ENCODE data around the gene FBXO4.
"Not testable (repeated sequence)": the region's sequence is repeated elsewhere in the genome, so short reads cannot be mapped to it uniquely, and the experiment has no call there.

FBXO4 gene

DNA sequence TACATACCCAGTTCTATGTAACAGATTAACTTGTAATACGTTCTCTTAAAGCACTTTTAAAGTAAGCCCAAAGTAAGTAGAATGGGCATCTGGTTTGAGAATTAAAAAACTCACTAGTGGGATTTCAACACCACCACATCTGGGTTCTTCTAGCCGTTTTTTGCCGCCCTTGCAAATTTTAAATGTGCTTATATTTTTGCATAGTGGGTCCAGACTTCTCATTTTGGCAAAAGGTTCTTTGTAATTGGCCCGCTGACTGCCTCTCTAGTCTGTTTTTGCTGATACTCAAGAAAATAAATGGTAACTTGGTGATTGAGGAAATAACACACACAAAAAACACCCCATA, 582 bp upstream of the FBXO4 start:
- no peak for DNase-seq

DNA sequence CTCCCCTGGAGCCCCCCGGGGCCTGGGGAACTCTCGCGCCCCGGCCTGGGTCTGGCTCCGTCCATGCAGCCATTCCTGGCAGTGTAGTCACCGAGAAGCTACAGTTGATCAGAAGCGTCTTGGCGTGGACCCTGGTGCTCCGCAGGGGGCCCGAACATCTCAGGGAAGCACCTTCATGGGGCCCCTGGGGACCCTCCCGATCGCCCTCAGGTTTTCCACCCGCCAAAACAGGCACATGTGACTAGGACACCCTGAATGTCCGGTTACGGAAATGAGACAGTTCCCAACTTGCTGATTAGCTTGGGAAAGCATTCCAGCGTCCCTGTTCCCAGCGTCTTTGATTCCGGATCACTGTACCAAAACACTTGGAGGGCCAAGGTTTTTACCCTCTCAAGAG, 472 bp downstream of the FBXO4 start:
- peak in 1 of 2 donors; percentile 11 for DNase-seq

DNA sequence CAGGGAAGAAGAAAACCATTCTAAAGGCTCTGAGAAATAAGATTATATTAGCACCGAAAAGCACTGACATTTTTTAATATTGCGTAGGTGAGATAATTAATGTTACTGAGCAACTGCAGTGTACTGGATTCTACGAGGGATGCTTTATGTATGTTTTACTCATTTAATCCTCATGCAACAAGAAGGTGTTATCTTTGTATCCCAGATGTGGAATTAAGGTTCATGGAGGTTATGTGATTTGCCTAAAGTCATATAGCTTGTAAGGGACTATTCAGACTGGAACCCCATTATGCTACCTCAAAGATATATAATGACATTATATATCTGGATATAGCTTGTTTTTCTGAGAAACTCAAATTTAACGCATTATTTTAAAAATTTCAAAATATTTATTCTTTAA, 2.5 kb downstream of the FBXO4 start:
- DNase-seq: no peak

DNA sequence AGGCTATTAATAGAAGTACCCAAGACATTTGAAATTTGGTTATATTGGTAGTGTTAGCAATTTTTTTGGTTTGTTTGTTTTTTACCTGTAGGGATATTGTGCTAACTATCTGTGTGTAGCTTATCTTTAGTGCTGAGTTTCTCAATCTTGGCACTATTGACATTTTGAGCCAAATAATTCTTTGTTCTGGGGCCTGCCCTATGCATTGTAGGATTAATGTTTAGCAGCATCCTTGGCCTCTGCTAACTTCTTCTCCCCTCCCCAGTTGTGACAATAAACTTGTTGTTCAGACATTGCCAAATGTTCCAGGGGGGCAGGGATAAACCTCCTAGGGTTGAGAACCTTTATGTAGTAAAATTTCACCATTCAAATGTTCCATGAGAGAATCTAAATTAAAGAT, 4.0 kb downstream of the FBXO4 start:
- no peak for DNase-seq

DNA sequence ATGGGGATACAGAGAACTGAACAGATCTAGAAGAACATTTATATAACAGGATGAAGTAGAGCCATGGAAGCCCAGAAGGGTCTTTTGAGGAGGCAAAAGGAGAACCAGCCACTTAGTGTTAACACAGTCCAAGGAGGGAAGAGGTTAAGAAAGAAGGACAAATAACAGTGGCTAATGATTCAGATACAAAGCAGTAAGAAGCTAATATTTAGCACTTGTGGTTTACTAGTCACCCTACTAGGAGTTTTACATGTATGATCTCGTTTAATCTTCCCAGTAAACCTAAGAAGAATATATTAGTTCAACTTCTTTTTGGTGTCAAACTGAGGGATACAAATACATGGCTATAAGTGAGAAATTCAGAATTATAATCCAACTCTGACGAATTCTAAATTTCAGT, 7.7 kb downstream of the FBXO4 start:
- no peak for DNase-seq

DNA sequence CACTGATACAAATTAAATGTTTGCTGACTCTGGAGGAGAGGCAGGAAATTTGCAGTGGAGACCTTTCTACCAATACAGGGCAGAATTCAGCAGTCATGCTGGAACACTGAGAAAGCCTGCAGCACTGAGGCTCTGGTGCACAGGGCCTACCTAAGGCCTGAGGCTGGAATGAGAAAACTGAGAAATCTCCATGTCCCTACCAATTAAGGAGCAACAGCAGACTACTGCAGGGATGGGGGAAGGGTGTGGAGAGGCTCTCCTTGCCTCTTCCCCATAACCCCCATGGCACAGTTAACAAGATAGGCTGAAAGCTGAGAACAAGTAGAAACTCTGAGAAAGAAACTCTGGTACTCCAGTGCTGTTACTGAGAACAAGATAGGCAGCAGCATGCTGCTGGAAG, 10.5 kb downstream of the FBXO4 start:
- no peak for DNase-seq

DNA sequence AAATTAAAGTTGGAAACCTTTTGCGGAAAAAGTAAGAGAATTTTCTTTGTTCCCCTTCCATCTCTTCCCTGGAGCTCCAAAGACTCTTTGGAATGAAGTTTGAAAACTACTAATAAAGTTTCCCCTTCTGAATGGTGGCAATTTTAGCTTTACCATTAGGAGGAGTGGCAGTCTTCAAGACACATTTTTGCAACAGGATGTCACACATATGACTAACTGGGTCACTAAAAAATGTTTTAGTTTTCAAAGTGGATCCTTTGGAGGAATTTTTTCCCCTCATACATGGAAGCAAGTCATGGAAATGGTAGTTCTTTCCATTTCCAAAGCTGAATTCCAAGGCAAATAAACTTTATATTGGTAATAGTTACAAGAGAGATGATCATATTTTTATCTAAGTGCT, 15.6 kb downstream of the FBXO4 start:
- DNase-seq: no peak

DNA sequence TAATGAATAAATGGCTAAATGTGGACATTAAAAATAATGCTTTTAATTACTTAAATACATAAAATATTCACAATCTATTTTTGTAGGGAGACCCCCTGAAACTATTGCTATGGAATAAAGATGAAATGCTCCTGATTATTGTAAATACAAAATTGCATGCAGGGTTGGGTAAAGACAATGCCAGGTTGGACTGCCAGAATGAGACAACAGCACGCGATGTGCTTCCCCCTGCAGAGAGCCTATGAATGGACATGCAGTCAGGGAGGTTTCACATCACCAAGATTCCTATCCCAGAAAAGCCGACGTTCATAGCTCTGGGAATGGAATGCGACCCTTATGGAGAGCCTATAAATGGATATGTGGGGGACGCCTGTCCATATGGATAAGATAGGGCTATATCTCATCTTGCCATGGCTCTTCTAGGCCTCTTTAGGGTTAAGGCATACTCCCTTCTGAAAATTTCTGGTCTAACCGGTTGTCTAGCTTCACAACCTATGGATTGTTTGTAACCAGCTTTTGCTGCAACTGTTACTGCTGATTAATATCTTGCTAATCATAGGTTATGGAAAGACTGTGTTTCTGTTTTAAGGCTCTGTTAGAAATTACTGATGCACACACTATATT, 20.4 kb downstream of the FBXO4 start:
- DNase-seq: not testable (repeated sequence)

DNA sequence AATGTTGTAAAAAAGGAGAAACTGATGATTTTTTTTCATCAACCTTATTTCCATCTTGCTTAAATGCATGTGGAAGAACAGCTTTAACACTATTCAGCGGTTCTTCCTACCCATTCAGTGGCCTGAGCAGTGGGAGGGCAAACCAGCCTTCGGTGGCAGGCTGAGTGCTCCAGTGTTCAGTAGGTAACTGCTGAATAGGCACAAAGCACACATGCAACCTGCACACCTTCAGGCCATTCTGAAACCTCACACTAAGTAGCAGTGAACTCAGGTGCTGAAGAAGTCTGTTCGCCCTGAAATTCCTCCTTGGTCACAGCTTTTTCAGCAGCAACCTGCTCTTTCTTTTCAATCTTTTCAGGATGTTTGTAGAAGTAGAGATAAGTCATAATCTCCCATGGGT, 26.1 kb downstream of the FBXO4 start:
- DNase-seq: no peak

DNA sequence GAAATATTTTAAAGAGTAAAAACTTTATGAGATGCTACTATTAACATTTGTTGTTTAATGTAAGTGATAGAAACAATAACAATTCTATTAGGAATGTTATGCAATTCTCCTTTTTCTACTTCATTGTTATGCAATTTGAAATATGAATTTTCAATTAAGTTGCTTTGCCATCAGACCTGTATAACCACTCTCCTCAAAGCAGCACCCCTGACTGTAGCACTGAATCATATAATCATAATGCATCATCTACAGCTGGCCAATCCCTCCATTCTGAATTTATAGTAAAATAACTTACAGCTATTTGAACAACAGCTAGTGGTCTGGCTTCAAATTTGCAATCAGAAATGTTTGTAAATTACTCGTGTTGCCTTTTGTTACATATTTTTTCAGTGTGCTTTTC, 29.2 kb downstream of the FBXO4 start:
- no peak for DNase-seq

DNA sequence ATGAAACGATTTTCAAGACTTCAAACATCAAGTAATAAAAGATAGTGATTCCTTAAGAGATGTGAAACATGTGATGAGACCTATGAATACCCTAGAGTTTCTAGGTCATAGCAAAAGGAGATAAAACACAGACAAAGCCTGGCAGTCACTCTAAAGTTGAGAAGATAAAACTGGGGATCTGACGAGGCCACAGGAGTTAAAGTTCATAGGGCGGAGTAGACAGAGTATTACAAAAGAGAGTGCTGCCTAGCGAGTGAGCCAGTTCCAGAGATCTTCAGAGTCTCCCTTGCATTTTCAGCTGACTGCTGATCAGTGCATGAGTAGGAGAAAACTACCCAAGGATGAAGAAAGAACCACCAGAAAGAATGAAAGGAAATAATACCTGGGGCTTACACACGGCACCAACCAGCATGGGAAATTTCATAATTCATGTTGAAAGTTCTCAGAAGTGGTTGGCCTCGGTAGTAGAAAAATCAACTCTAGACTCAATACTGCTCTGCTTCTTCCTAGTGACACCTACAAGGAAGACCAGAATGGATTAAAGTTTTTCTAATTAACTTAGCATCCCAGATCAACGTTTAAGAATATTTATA, 30.4 kb downstream of the FBXO4 start:
- DNase-seq: no peak

DNA sequence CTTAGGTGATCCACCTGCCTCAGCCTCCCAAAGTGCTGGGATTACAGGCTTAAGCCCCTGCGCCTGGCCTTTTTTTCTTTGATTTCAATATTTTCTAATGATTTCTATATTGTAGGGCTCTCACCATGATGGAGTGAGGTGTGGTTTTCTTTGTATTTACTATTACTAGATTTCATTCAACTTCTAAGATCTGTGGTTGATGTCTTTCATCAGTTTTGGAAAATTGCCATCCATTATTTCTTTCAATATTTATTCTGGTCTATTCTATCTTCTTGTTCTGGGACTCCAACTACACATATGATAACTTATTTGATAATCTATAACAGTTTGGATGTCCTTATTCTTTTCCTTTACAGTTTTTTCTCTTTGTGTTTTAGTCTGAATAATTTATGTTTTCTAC, 31.9 kb downstream of the FBXO4 start:
- DNase-seq: no peak

DNA sequence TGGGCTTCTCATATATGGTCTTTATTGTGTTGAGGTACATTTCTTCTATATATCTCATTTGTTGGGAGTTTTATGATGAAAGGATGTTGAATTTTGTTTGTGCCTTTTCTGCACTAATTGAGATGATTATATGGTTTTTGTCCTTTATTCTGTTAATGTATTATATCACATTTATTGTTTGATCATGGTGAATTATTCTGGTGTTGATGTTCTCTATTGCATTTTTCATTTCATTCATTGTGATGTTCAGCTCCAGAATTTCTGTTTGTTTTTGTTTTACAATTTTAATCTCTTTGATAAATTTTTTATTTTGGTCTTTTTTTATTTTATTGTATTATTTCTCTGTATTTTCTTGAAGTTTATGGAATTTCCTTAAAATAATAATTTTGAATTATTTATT, 35.4 kb downstream of the FBXO4 start:
- DNase-seq: no peak

DNA sequence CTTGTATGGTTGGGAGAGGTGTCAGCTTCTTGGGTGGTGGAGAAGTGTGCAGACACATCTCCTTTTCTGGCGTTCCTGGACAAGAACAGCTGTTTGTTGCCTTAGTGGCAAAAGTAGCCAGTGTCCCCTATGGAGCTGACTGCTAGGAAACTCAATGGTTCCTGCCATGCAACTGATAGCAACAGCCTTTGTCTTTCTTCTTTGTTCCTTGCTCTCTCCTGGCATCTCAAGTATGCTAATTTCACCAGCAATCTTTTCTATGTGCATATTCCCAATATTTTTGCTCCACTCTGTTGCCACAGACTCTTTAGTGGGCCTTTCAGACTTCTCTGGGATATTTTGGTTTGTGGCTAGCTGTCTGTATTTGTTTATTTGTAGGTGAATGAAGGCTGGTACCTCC, 36.7 kb downstream of the FBXO4 start:
- DNase-seq: no peak

DNA sequence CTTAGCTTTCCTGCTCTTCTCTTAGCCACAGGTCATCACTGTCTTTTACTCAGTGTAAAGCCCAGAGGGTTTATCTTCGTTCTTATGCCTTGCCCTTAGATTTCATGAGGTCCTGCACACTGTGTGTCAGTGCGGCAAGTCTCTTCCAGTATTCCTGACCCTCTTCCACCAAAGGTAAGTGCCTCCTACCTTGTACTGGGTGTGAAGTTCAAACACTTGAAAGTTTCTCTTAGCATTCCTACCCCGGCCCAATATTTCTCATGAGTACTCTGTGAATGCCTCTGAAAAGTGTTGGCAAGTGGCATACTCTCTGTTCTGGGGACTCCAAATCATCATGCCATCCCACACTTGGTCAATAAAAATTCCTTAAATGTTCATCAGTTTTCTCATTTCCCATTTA, 37.4 kb downstream of the FBXO4 start:
- DNase-seq: no peak

DNA sequence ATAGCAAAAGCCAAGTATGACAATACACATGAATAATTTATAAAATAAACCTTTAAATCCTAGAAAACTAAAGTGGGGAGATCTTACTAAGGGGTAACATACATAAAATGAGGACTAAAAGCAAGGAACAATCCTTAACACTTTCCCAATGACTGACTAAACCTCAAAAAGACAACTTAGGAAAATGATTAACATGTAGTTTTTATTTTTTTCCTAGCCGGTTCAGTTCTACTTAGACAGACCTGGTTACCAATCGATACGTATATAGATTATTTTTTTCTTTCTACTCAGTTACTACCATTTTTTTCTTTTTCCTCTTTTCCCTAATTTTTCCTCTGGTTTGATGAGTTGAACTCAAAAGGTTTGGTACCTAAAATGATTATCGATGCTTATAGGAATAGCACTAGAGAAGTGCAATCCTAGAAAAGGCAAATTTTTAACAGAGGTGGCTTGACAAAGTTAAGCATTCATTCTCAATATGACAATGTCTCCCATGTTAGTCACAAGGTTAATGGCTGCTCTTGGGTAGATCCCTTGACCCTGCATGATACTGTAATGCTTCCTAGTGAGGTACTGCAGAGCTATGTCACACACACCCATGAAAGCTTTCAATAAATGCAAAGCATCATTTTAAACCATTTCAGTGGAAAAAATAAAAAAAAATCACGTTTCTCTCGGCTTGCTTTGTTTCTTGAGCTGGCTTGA, 41.5 kb downstream of the FBXO4 start:
- no peak for DNase-seq

DNA sequence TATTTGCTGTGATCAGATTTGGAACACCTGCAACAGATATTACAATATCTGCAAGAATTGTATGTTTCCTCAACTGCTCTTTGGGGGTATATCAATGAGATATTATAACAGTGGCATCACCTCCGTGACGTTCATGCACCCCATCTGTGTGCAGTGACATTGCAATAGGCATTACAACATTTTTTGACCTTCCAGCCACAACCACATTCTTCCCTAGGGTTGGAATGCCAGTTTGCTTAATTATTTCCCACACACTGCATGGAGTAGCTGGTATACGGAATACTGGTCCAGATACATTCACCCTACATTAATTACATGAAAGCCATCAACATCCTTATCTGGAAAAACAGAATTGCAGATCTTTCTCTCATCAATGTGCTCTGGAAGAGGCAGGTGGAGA, 42.3 kb downstream of the FBXO4 start:
- DNase-seq: no peak

DNA sequence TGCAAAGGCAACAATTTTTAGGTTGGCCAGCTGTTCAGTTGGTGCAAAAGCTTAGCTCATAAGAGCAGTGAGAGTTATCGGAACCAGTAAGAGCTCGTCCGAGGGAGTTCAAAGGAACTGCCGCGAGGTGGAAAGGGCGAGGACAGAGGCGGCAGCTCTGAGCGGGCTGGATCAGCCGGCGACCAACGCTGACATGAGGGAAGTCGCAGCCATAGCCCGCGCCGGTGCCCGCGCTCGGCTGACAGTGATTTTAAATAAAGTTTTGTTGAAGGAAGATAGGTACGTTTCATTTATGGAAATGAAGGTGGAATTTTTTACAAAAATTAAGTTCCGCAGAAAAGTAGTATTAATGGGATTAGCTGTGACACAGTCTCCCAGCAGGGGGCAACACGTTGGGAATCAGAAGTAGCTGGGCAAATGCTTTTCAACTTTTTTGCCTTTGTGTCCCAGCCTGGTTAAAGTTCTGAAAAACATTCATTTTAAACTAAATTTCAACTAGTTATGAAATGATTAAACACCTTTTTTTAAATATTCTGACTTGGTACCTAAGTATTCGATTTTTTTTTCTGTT, 43.2 kb downstream of the FBXO4 start:
- no peak for DNase-seq

DNA sequence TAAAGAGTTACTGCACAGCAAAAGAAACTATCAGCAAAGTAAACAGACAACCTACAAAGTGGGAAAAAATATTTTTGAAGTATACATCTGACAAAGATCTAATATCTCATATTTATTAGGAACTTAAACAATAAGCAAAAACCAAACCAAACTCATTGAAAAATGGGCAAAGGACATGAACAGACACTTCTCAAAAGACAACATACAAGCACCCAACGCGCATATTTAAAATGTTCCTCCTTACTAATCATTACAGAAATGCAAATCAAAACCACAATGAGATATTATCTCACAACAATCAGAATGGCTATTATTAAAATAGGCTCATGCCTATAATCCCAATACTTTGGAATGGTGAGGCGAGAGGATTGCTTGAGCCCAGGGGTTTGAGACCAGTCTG, 48.0 kb downstream of the FBXO4 start:
- no peak for DNase-seq

DNA sequence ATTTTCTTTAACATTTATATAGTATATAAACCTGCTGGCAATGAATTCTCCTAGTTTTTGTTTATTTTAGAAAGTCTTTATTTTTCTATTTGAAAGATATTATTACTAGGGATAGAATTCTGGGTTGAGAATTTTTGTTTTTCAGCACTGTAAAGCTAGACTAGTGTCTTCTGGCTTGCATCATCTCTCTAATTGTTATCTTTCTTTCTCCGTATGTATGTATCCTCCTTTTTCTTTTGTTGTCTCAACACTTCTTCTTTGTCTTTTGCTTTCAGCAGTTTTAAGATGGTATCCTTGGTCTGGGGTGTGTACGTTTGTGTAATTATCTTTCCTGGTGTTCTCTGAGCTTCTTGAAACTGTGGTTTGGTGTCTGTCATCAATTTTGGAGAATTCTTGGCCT, 48.8 kb downstream of the FBXO4 start:
- no peak for DNase-seq

DNA sequence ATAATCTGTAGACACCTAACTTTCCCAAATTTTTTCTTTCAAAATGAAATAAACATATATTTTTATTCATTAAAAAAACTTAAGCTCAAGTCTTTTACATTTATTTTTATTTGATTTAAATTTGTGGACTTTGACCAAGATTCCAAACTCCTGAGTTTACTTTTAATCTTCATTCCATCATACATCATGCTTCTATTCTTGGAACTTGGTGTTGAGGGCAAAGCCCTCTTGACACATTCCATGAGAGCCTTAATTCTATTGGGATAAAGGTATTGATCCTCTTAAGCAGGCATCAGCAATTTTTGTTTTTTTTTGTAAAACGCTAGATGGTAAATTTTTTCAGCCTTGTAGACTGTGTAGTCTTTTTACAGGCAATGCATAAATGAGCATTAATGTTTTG, 53.6 kb downstream of the FBXO4 start:
- no peak for DNase-seq

DNA sequence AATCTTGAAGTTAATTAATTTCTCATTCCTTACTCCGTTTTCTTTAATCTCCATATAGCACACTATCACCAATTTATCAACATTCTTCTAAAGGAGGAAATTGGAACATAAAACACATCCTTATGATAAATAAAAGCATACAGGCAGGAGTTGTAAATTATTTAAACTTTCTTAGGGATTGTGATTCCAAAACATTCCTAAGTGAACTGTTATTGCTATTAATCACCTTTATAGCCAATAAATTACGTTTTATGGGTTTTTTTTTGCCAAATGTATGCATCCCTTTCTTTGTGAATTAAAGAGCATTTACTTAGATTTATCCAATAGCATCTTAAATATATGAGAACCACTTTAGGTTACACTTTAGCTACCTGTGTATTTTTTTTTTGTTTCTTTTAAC, 55.3 kb downstream of the FBXO4 start:
- DNase-seq: no peak

DNA sequence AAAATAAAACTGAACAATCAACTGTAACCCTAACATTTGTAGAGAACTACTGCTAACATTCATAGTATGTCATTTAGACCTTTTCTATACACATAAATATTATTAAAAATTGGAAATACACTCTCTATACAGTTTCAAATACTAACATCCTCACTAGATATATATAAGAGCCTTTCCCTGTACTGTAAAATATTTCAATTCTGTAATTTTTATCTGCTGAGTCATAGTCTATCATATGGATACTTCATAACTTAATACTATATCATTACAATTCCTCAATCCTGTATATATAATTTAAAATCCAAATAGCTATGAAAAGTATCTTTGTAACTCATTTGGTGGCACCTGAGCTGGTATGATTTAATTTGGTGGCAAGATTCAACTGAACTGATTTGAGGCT, 55.8 kb downstream of the FBXO4 start:
- no peak for DNase-seq

DNA sequence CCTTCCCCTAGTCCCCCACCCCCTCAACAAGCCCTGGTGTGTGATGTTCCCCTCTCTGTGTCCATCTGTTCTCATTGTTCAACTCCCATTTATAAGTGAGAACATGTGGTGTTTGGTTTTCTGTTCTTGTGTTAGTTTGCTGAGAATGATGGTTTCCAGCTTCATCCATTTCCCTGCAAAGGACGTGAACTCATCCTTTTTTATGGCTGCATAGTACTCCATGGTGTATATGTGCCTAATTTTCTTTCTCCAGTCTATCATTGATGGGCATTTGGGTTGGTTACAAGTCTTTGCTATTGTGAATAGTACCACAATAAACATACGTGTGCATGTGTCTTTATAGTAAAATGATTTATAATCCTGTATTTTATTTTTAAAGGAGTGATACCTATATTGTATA, 57.8 kb downstream of the FBXO4 start:
- not testable (repeated sequence) for DNase-seq

DNA sequence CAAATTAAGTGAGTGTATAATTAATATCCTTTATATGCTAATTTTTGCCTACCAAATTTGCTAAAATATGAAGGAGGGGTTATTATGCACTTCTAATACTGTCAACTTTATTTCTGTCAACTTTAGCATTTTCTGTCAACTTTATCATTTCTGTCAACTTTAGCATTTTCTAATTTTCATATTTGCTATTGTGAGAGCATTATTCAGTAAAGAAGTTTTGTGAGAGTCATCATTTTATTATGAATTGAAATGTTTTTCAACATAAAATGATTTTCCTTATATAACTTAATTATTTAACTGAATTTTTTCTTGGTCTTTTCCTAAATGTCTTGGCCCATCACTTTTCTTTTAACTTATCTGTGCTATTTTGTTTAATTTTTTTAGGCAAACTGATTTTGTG, 58.2 kb downstream of the FBXO4 start:
- DNase-seq: no peak
